ENCODE results near the gene KCNMA1.

The KCNMA1 gene

GRCh38 chr10:76883596-76883995, 754.0 kb downstream of the KCNMA1 start:
- no peak for DNase-seq (ENCODE audit: low read depth in 1 of 2, low spot score in 1 of 2)

GRCh38 chr10:76882796-76883195, 754.8 kb downstream of the KCNMA1 start:
- DNase-seq (ENCODE audit: low read depth in 1 of 2, low spot score in 1 of 2), result no peak

- DNase-seq (ENCODE audit: low read depth in 1 of 2, low spot score in 1 of 2), result no peak
Observed at GRCh38 chr10:76882245-76882644, 755.4 kb downstream of the KCNMA1 start.

- DNase-seq (ENCODE audit: low read depth in 1 of 2, low spot score in 1 of 2), result no peak
Observed at GRCh38 chr10:76881477-76882220, 756.0 kb downstream of the KCNMA1 start.

GRCh38 chr10:76880931-76881330, 756.7 kb downstream of the KCNMA1 start:
- DNase-seq (ENCODE audit: low read depth in 1 of 2, low spot score in 1 of 2), result no peak

- no peak for DNase-seq (ENCODE audit: low read depth in 1 of 2, low spot score in 1 of 2)
Observed at GRCh38 chr10:76879116-76879913, 758.3 kb downstream of the KCNMA1 start.

- no peak for DNase-seq (ENCODE audit: low read depth in 1 of 2, low spot score in 1 of 2)
Observed at GRCh38 chr10:76878514-76878913, 759.1 kb downstream of the KCNMA1 start.

GRCh38 chr10:76874896-76875295, 762.7 kb downstream of the KCNMA1 start:
- no peak for DNase-seq (ENCODE audit: low read depth in 1 of 2, low spot score in 1 of 2)

- DNase-seq (ENCODE audit: low read depth in 1 of 2, low spot score in 1 of 2), result no peak
Observed at GRCh38 chr10:76874176-76874575, 763.4 kb downstream of the KCNMA1 start.

- DNase-seq (ENCODE audit: low read depth in 1 of 2, low spot score in 1 of 2), result no peak
Observed at GRCh38 chr10:76871697-76872295, 765.8 kb downstream of the KCNMA1 start.

GRCh38 chr10:76869931-76870330, 767.7 kb downstream of the KCNMA1 start:
- DNase-seq (ENCODE audit: low read depth in 1 of 2, low spot score in 1 of 2), result no peak

- no peak for DNase-seq (ENCODE audit: low read depth in 1 of 2, low spot score in 1 of 2)
Observed at GRCh38 chr10:76868098-76868977, 769.3 kb downstream of the KCNMA1 start.

GRCh38 chr10:76866841-76867586, 770.6 kb downstream of the KCNMA1 start:
- no peak for DNase-seq (ENCODE audit: low read depth in 1 of 2, low spot score in 1 of 2)

- DNase-seq (ENCODE audit: low read depth in 1 of 2, low spot score in 1 of 2), result no peak
Observed at GRCh38 chr10:76864922-76865321, 772.7 kb downstream of the KCNMA1 start.

GRCh38 chr10:76858721-76859120, 778.9 kb downstream of the KCNMA1 start:
- no peak for DNase-seq (ENCODE audit: low read depth in 1 of 2, low spot score in 1 of 2)

GRCh38 chr10:76840802-76841201, 796.8 kb downstream of the KCNMA1 start:
- DNase-seq (ENCODE audit: low read depth in 1 of 2, low spot score in 1 of 2), result no peak

- no peak for DNase-seq (ENCODE audit: low read depth in 1 of 2, low spot score in 1 of 2)
Observed at GRCh38 chr10:76839276-76839675, 798.3 kb downstream of the KCNMA1 start.

- DNase-seq (ENCODE audit: low read depth in 1 of 2, low spot score in 1 of 2), result no peak
Observed at GRCh38 chr10:76830218-76830617, 807.4 kb downstream of the KCNMA1 start.

- DNase-seq (ENCODE audit: low read depth in 1 of 2, low spot score in 1 of 2), result no peak
Observed at GRCh38 chr10:76829724-76830123, 807.9 kb downstream of the KCNMA1 start.

Measured in activated T-helper 1 cell treated with anti-CD3 and anti-CD28 coated beads, Interleukin-2, amount 50 U/mL, for 16 hours (primary cell).